SK-N-SH treated with all-trans-retinoic acid at 6 μM for 48 hours (cell line): ENCODE results near the gene PEX5L.
A peak's percentile ranks its signal among the peaks of the same experiment; 100 is the strongest.

Experiments used
- BACH2 ChIP-seq: fragments of 250-450 bp; sonication (Bioruptor Pico); IDR thresholded peaks from 2 replicates; pipeline ENCODE4 v1.9.0; 2021; ENCODE audit warnings: mild to moderate bottlenecking, borderline replicate concordance
- CSDC2 ChIP-seq: fragments of 250-450 bp; sonication (Bioruptor Pico); IDR thresholded peaks from 2 replicates; pipeline ENCODE4 v1.5.0; 2020; ENCODE audit warnings: mild to moderate bottlenecking, moderate library complexity
- CSRNP3 ChIP-seq: fragments of 250-450 bp; sonication (Bioruptor Pico); IDR thresholded peaks from 2 replicates; pipeline ENCODE4 v1.5.1; 2021; ENCODE audit warnings: mild to moderate bottlenecking, moderate library complexity
- GLIS3 ChIP-seq: fragments of 250-450 bp; sonication (Bioruptor Pico); IDR thresholded peaks from 2 replicates; pipeline ENCODE4 v1.5.0; 2020; ENCODE audit warnings: mild to moderate bottlenecking, moderate library complexity
- TCF4 ChIP-seq: fragments of 250-450 bp; sonication (Bioruptor Pico); IDR thresholded peaks from 2 replicates; pipeline ENCODE4 v1.8.0; 2021; ENCODE audit warnings: mild to moderate bottlenecking, moderate library complexity, borderline replicate concordance
- TF ChIP-seq, protein P1 (sequence below): fragments of 250-450 bp; sonication (Bioruptor Pico); IDR thresholded peaks from 2 replicates; pipeline ENCODE4 v1.8.0; 2021; ENCODE audit warnings: low read depth, mild to moderate bottlenecking, moderate library complexity, borderline replicate concordance
- TF ChIP-seq, protein P2 (sequence below): fragments of 250-450 bp; sonication (Bioruptor Pico); IDR thresholded peaks from 2 replicates; pipeline ENCODE4 v1.8.0; 2020; ENCODE audit warnings: mild to moderate bottlenecking, moderate library complexity, borderline replicate concordance

DNA sequence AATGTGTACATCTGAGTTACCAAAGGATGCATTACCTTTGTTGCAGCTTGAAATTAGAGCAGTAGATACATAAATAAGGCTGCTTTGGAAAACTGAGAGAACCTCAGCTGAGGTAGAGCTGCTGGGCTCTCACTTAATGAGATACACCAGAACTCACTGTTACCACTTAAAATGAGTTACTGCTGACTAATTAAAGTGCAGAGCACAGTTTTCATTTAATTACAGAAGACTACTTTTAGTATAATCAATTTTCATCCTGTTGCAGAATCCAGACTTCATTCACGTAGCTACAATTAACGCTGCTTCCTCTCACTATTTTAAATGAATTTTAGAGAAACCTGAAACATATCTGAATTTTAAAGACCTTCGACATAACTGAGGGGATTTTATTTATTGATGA lies 214.4 kb downstream of the PEX5L start:
- TF ChIP-seq CSRNP3 (CRISPR knock-in tag), result no peak
- TF ChIP-seq GLIS3, result no peak
- TF ChIP-seq TCF4 (CRISPR knock-in tag), result peak; percentile 23; the same call in 1 of the 2 replicates
- TF ChIP-seq, protein P1, sequence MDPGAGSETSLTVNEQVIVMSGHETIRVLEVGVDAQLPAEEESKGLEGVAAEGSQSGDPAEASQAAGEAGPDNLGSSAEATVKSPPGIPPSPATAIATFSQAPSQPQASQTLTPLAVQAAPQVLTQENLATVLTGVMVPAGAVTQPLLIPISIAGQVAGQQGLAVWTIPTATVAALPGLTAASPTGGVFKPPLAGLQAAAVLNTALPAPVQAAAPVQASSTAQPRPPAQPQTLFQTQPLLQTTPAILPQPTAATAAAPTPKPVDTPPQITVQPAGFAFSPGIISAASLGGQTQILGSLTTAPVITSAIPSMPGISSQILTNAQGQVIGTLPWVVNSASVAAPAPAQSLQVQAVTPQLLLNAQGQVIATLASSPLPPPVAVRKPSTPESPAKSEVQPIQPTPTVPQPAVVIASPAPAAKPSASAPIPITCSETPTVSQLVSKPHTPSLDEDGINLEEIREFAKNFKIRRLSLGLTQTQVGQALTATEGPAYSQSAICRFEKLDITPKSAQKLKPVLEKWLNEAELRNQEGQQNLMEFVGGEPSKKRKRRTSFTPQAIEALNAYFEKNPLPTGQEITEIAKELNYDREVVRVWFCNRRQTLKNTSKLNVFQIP (CRISPR knock-in tag), result no peak
- TF ChIP-seq, protein P2, sequence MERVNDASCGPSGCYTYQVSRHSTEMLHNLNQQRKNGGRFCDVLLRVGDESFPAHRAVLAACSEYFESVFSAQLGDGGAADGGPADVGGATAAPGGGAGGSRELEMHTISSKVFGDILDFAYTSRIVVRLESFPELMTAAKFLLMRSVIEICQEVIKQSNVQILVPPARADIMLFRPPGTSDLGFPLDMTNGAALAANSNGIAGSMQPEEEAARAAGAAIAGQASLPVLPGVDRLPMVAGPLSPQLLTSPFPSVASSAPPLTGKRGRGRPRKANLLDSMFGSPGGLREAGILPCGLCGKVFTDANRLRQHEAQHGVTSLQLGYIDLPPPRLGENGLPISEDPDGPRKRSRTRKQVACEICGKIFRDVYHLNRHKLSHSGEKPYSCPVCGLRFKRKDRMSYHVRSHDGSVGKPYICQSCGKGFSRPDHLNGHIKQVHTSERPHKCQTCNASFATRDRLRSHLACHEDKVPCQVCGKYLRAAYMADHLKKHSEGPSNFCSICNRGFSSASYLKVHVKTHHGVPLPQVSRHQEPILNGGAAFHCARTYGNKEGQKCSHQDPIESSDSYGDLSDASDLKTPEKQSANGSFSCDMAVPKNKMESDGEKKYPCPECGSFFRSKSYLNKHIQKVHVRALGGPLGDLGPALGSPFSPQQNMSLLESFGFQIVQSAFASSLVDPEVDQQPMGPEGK (CRISPR knock-in tag), result no peak
- no peak for TF ChIP-seq BACH2 (CRISPR knock-in tag)
- TF ChIP-seq CSDC2 (CRISPR knock-in tag), result no peak
